Common myeloid progenitor, CD34-positive (primary cell): ENCODE results near the gene PAGE1. TPM values are rescaled to one million over a fixed set of nuclear protein-coding genes. Genes with fewer than 3 reads are reported as not detected.
"Not testable (repeated sequence)": the region's sequence is repeated elsewhere in the genome, so short reads cannot be mapped to it uniquely, and the experiment has no call there.

Experiments used
- CTCF ChIA-PET: fragments of 350-600 bp; sonication (Branson Sonifier 250); formaldehyde crosslinking; loops from one replicate; lab custom pipeline; 2021; ENCODE audit warnings: antibody characterized with exemption; lab: Charles Lee
- POLR2A ChIA-PET: fragments of 350-600 bp; sonication (Branson Sonifier 250); formaldehyde crosslinking; loops from one replicate; lab custom pipeline; 2021; ENCODE audit warnings: antibody characterized with exemption; lab: Charles Lee
- DNase-seq, 3 donors: peaks; one replicate each; pipeline versions ENCODE4 v3.0.0 to v3.0.0-alpha.2; 2013
- H3K27ac ChIP-seq, 2 experiments: 1 replicate in 1 of 2; 2 replicates in 1 of 2; pipeline ENCODE4 v1.7.0; 2013; ENCODE audit warnings: inconsistent platforms in 2 of 2, low read length in 2 of 2, mild to moderate bottlenecking in 2 of 2, low read depth in 1 of 2, moderate library complexity in 1 of 2; ENCODE audit not compliant: severe bottlenecking in 2 of 2, insufficient read depth in 1 of 2, poor library complexity in 1 of 2
- H3K27me3 ChIP-seq, 5 experiments: replicated peaks in 2 of 5; 1 replicate in 3 of 5; 2 replicates in 2 of 5; pipeline versions ENCODE4 v1.6.1 to v1.7.0; 2013; ENCODE audit warnings: low read length in 4 of 5, mild to moderate bottlenecking in 2 of 5, moderate library complexity in 2 of 5, inconsistent platforms in 1 of 5; ENCODE audit not compliant: insufficient read depth in 5 of 5, control insufficient read depth in 4 of 5
- H3K36me3 ChIP-seq, 4 experiments: 1 replicate in 2 of 4; 2 replicates in 2 of 4; pipeline versions ENCODE4 v1.6.1 to v1.7.0; 2013; ENCODE audit warnings: low read length in 3 of 4, control low read depth in 1 of 4, mild to moderate bottlenecking in 1 of 4; ENCODE audit not compliant: control insufficient read depth in 4 of 4, insufficient read depth in 4 of 4
- H3K4me1 ChIP-seq, 4 experiments: 1 replicate in 3 of 4; 2 replicates in 1 of 4; pipeline versions ENCODE4 v1.6.1 to v1.7.1; 2013; ENCODE audit warnings: low read length in 3 of 4, mild to moderate bottlenecking in 3 of 4, control low read depth in 1 of 4, inconsistent platforms in 1 of 4, moderate library complexity in 1 of 4; ENCODE audit not compliant: control insufficient read depth in 4 of 4, insufficient read depth in 4 of 4; ENCODE audit errors: control extremely low read depth in 1 of 4
- H3K4me3 ChIP-seq, 7 experiments: 1 replicate in 4 of 7; 2 replicates in 3 of 7; pipeline versions ENCODE4 v1.5.1 to v1.7.0; 2013; ENCODE audit warnings: mild to moderate bottlenecking in 7 of 7, low read length in 6 of 7, moderate library complexity in 6 of 7, inconsistent platforms in 2 of 7, low read depth in 2 of 7, control low read depth in 1 of 7; ENCODE audit not compliant: insufficient read depth in 4 of 7, control insufficient read depth in 1 of 7; ENCODE audit errors: extremely low read depth in 1 of 7
- H3K9me3 ChIP-seq, 5 experiments: 1 replicate in 4 of 5; 2 replicates in 1 of 5; pipeline versions ENCODE4 v1.6.1 to v1.7.1; 2013; ENCODE audit warnings: low read length in 4 of 5, mild to moderate bottlenecking in 2 of 5, inconsistent platforms in 1 of 5, low read depth in 1 of 5, moderate library complexity in 1 of 5; ENCODE audit not compliant: control insufficient read depth in 4 of 5, insufficient read depth in 2 of 5; ENCODE audit errors: control extremely low read depth in 1 of 5
- WGBS: methylation state at CpG from one replicate; pipeline ENCODE4 v1.1.5; 2013; ENCODE audit not compliant: insufficient coverage; 5-methylcytosine and 5-hydroxymethylcytosine counted together
- polyA plus RNA-seq: library from polyadenylated mRNA; unstranded; fragments of 120-200 nt; gene quantifications from one replicate; pipeline ENCODE4 v1.2.1, GENCODE V29; 2013

The PAGE1 gene
- not detected for polyA plus RNA-seq

- Histone ChIP-seq H3K4me3 (no peak within 1 kb of the TSS), H3K9me3 (peaks cover 0 to 5% (median 0%) of the 10 kb centered on the region in 5 experiments), H3K36me3 (no peaks in the 10 kb centered on the region), H3K27me3 (peaks cover 0 to 12% (median 0%) of the 10 kb centered on the region in 5 experiments), H3K27ac (no peak within 1 kb of the TSS), H3K4me1 (no peaks in the 10 kb centered on the region)
- POLR2A ChIA-PET = no interaction called here
- no peak for DNase-seq
- CTCF ChIA-PET = no interaction called here
- 86% methylated on average over 32 of the region's 38 CpGs for WGBS
These were observed at the start of gene PAGE1 for GRCh38 chrX:49695276-49696180. PAGE1 (minus strand) TSS chrX:49695984; CDS start chrX:49694770, 1,214 bp downstream.

DNA sequence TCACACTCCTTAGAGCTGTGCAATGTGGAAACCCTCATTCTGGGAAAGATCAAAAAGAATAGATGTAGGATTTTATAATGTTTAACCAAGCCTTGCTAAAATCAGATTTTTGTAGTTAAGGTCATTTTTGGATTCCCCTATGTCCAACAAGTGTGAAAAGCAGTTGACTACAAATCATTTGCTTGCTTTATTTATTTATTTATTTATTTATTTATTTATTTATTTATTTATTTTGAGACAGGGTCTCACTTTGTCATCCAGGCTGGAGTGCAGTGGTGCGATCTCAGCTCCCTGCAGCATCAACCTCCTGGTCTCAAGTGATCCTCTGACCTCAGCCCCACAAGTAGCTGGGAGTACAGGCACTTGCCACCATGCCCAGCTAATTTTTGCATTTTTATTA lies 45.7 kb upstream of the PAGE1 start:
- H3K4me3 ChIP-seq, H3K4me1 ChIP-seq, DNase-seq, POLR2A ChIA-PET, H3K27me3 ChIP-seq, H3K27ac ChIP-seq, H3K9me3 ChIP-seq, CTCF ChIA-PET, H3K36me3 ChIP-seq: not testable (repeated sequence)
- 91% methylated on average over 1 of the region's 1 CpG for WGBS

DNA sequence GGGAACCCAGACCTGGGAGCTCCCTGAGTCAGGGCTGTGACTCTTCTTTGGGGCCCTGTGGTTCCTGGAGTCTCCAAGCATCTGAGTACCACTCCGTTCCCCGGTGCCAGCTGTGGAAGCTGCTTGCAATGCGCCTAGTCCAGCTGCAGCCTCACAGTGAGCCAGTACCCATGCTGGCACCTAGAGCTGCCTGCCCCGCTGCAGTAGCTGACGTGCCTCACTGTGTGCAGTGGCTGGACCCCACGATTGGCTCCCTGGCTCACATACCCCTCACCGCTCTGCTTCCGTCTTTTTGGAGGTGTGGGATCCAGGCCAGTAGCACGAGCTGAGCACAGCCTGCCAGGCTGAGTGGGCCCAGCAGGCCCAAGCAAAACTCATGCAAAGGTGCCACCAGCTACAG lies 32.1 kb upstream of the PAGE1 start:
- H3K27ac ChIP-seq = no peak overlapping the region
- H3K36me3 ChIP-seq = no peaks in the 10 kb centered on the region
- H3K4me1 ChIP-seq = no peaks in the 10 kb centered on the region
- peaks cover 0 to 4% (median 0%) of the 10 kb centered on the region in 5 experiments for H3K27me3 ChIP-seq
- CTCF ChIA-PET = no interaction called here
- POLR2A ChIA-PET = no interaction called here
- H3K4me3 ChIP-seq = no peak overlapping the region
- no peaks in the 10 kb centered on the region for H3K9me3 ChIP-seq
- DNase-seq = no peak
- WGBS = 94% methylated on average over 7 of the region's 9 CpGs

GRCh38 chrX:49726966-49727365 lies 31.2 kb upstream of the PAGE1 start:
- Histone ChIP-seq H3K27me3 (peaks cover 0 to 4% (median 0%) of the 10 kb centered on the region in 5 experiments), H3K4me3 (no peak overlapping the region), H3K9me3 (no peaks in the 10 kb centered on the region), H3K36me3 (no peaks in the 10 kb centered on the region), H3K27ac (no peak overlapping the region), H3K4me1 (no peaks in the 10 kb centered on the region)
- WGBS = 100% methylated on average over 4 of the region's 5 CpGs
- ChIA-PET POLR2A (no interaction called here), CTCF (no interaction called here)
- DNase-seq = no peak

- no peak overlapping the region for H3K27ac ChIP-seq
- peaks cover 0 to 4% (median 0%) of the 10 kb centered on the region in 5 experiments for H3K27me3 ChIP-seq
- no peak overlapping the region for H3K4me3 ChIP-seq
- H3K9me3 ChIP-seq = peaks cover 0 to 2% (median 0%) of the 10 kb centered on the region in 5 experiments
- ChIA-PET CTCF (no interaction called here), POLR2A (no interaction called here)
- DNase-seq = peak in 2 of 3 donors; percentile 4 to 7
- H3K36me3 ChIP-seq = no peaks in the 10 kb centered on the region
- no peaks in the 10 kb centered on the region for H3K4me1 ChIP-seq
- 97% methylated on average over 8 of the region's 12 CpGs for WGBS
These were observed 30.4 kb upstream of the PAGE1 start for GRCh38 chrX:49725923-49726904.

DNA sequence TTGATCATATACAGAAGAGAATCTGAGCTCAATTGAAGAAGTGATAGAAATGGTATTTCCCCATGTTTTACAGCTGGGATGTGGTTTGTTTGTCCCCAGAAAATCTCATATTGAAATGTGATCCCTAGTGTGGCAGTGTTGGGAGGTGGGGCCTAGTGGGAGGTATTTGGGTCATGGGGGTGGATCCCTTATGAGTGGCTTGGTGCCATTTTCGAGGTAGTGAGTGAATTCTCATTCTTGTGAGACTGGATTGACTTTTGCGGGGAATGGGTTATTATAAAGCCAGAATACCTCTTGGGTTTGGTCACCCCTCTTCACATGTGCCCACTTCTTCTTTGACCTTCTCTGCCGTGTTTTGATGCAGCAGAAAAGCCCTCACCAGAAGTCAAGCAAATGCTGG lies 29.6 kb upstream of the PAGE1 start:
- POLR2A ChIA-PET = no interaction called here
- Histone ChIP-seq H3K9me3 (peaks cover 0 to 3% (median 0%) of the 10 kb centered on the region in 5 experiments), H3K27me3 (peaks cover 0 to 4% (median 0%) of the 10 kb centered on the region in 5 experiments), H3K4me1 (no peaks in the 10 kb centered on the region), H3K4me3 (no peak overlapping the region), H3K36me3 (no peaks in the 10 kb centered on the region), H3K27ac (no peak overlapping the region)
- no peak for DNase-seq
- CTCF ChIA-PET = no interaction called here
- WGBS = 67% methylated on average over 1 of the region's 3 CpGs
